Thymus (tissue), 11 donors: ENCODE data around the gene KLF13. TPM values are rescaled to one million over a fixed set of nuclear protein-coding genes. Genes with fewer than 3 reads are reported as not detected.

Experiments used
- DNase-seq, 9 donors: peaks; one replicate each; pipeline ENCODE4 v3.0.0-alpha.2; 2013; ENCODE audit warnings: low spot score in 9 of 9, low read depth in 6 of 9, missing footprints in 1 of 9
- H3K27ac ChIP-seq, 2 donors: one replicate each; pipeline ENCODE4 v1.5.1; 2013; ENCODE audit warnings: control low read depth in 1 of 2, low read depth in 1 of 2, low read length in 1 of 2, mild to moderate bottlenecking in 1 of 2, moderate library complexity in 1 of 2
- H3K27me3 ChIP-seq, 2 donors: one replicate each; pipeline ENCODE4 v1.5.1; 2013; ENCODE audit warnings: low read length in 1 of 2; ENCODE audit not compliant: control insufficient read depth in 2 of 2, insufficient read depth in 1 of 2
- H3K36me3 ChIP-seq, 2 donors: one replicate each; pipeline ENCODE4 v1.5.1; 2013; ENCODE audit warnings: low read length in 1 of 2, mild to moderate bottlenecking in 1 of 2, moderate library complexity in 1 of 2; ENCODE audit not compliant: control insufficient read depth in 2 of 2, insufficient read depth in 2 of 2
- H3K4me1 ChIP-seq, 2 donors: one replicate each; pipeline ENCODE4 v1.5.1; 2013; ENCODE audit warnings: low read length in 2 of 2; ENCODE audit not compliant: control insufficient read depth in 2 of 2, insufficient read depth in 2 of 2
- H3K4me3 ChIP-seq, 2 donors: one replicate each; pipeline ENCODE4 v1.5.1; 2013; ENCODE audit warnings: low read length in 2 of 2, control low read depth in 1 of 2, mild to moderate bottlenecking in 1 of 2
- H3K9me3 ChIP-seq, 2 donors: one replicate each; pipeline ENCODE4 v1.5.1; 2013; ENCODE audit warnings: low read length in 1 of 2, mild to moderate bottlenecking in 1 of 2; ENCODE audit not compliant: control insufficient read depth in 2 of 2, insufficient read depth in 1 of 2
- WGBS: extraction: QIAGEN DNeasy Blood & Tissue Kit; methylation state at CpG from one replicate; pipeline ENCODE4 v1.1.7; 2013; 5-methylcytosine and 5-hydroxymethylcytosine counted together
- polyA plus RNA-seq: library from polyadenylated mRNA; stranded (reverse); fragments of 200-250 nt; gene quantifications from one replicate; pipeline ENCODE4 v1.2.3, GENCODE V29; 2013
- total RNA-seq: library from RNA; stranded (reverse); fragments of 120-200 nt; gene quantifications from one replicate; pipeline ENCODE4 v1.2.4, GENCODE V29; 2013
- donor health status: healthy.

The KLF13 gene
- total and polyA plus RNA-seq, 2 donors, result 107 to 158 TPM

- Histone ChIP-seq H3K4me3 (no peak overlapping the region), H3K4me1 (peaks cover 53 to 69% of the 10 kb centered on the region in 2 donors), H3K27me3 (no peaks in the 10 kb centered on the region), H3K36me3 (peaks cover 0 to 3% of the 10 kb centered on the region in 2 donors), H3K27ac (no peak overlapping the region), H3K9me3 (peaks cover 0 to 6% of the 10 kb centered on the region in 2 donors)
- DNase-seq, result no peak
- WGBS, result 99% methylated on average over 4 of the region's 4 CpGs
Observed at GRCh38 chr15:31318429-31318828, 8.2 kb upstream of the KLF13 start.

GRCh38 chr15:31320022-31320421 is 6.6 kb upstream of the KLF13 start:
- 92% methylated on average over 5 of the region's 5 CpGs for WGBS
- no peaks in the 10 kb centered on the region for H3K27me3 ChIP-seq
- peaks cover 0 to 3% of the 10 kb centered on the region in 2 donors for H3K36me3 ChIP-seq
- H3K4me1 ChIP-seq, result peaks cover 69 to 84% of the 10 kb centered on the region in 2 donors
- no peak overlapping the region for H3K27ac ChIP-seq
- DNase-seq, result no peak
- no peaks in the 10 kb centered on the region for H3K9me3 ChIP-seq
- H3K4me3 ChIP-seq, result no peak overlapping the region

GRCh38 chr15:31321418-31321817 is 5.2 kb upstream of the KLF13 start:
- 98% methylated on average over 2 of the region's 2 CpGs for WGBS
- DNase-seq, result no peak

GRCh38 chr15:31322504-31322903 is 4.1 kb upstream of the KLF13 start:
- Histone ChIP-seq H3K9me3 (no peaks in the 10 kb centered on the region), H3K27ac (peak overlapping the region in 1 of 2 donors; percentile 57), H3K36me3 (peaks cover 0 to 3% of the 10 kb centered on the region in 2 donors), H3K4me1 (peaks cover 56 to 69% of the 10 kb centered on the region in 2 donors), H3K27me3 (no peaks in the 10 kb centered on the region), H3K4me3 (no peak overlapping the region)
- no peak for DNase-seq
- 76% methylated on average over 6 of the region's 6 CpGs for WGBS

More at GRCh38 chr15:31321418-31321817, 5.2 kb upstream of the KLF13 start:
- H3K27me3 ChIP-seq, result no peaks in the 10 kb centered on the region
- H3K36me3 ChIP-seq, result peaks cover 0 to 3% of the 10 kb centered on the region in 2 donors
- H3K4me3 ChIP-seq, result no peak overlapping the region
- no peak overlapping the region for H3K27ac ChIP-seq
- H3K9me3 ChIP-seq, result no peaks in the 10 kb centered on the region
- H3K4me1 ChIP-seq, result peaks cover 66 to 80% of the 10 kb centered on the region in 2 donors

- peak overlapping the region; percentile 93 to 100 for H3K27ac ChIP-seq
- no peaks in the 10 kb centered on the region for H3K27me3 ChIP-seq
- peaks cover 52 to 63% of the 10 kb centered on the region in 2 donors for H3K4me1 ChIP-seq
- WGBS, result 87% methylated on average over 3 of the region's 3 CpGs
- no peaks in the 10 kb centered on the region for H3K9me3 ChIP-seq
- no peak overlapping the region for H3K4me3 ChIP-seq
- peaks cover under 1 to 7% of the 10 kb centered on the region in 2 donors for H3K36me3 ChIP-seq
- DNase-seq, result no peak
Observed at GRCh38 chr15:31323627-31324026, 3.0 kb upstream of the KLF13 start.

GRCh38 chr15:31324186-31324585 is 2.4 kb upstream of the KLF13 start:
- H3K4me3 ChIP-seq, result peak overlapping the region; percentile 60 to 84
- H3K27me3 ChIP-seq, result no peaks in the 10 kb centered on the region
- H3K36me3 ChIP-seq, result peaks cover 3 to 12% of the 10 kb centered on the region in 2 donors
- WGBS, result 25% methylated on average over 5 of the region's 5 CpGs
- peak in 2 of 9 donors; percentile 53 to 82 for DNase-seq
- H3K9me3 ChIP-seq, result no peaks in the 10 kb centered on the region
- peaks cover 49 to 59% of the 10 kb centered on the region in 2 donors for H3K4me1 ChIP-seq
- peak overlapping the region; percentile 93 to 100 for H3K27ac ChIP-seq

- Histone ChIP-seq H3K9me3 (no peaks in the 10 kb centered on the region), H3K4me1 (peaks cover 48 to 58% of the 10 kb centered on the region in 2 donors), H3K27me3 (no peaks in the 10 kb centered on the region), H3K4me3 (peak overlapping the region; percentile 60 to 84), H3K36me3 (peaks cover 11 to 20% of the 10 kb centered on the region in 2 donors), H3K27ac (peak overlapping the region; percentile 93 to 100)
- peak in 1 of 9 donors; percentile 38 for DNase-seq
- WGBS, result 62% methylated on average over 23 of the region's 23 CpGs
Observed at GRCh38 chr15:31324806-31325594, 1.6 kb upstream of the KLF13 start.

GRCh38 chr15:31325595-31326155 is 960 bp upstream of the KLF13 start:
- under 1% methylated on average over 58 of the region's 58 CpGs for WGBS
- Histone ChIP-seq H3K4me3 (peak overlapping the region; percentile 60 to 84), H3K27ac (peak overlapping the region; percentile 93 to 100), H3K9me3 (no peaks in the 10 kb centered on the region), H3K27me3 (no peaks in the 10 kb centered on the region), H3K36me3 (peaks cover 17 to 27% of the 10 kb centered on the region in 2 donors), H3K4me1 (peaks cover 50 to 60% of the 10 kb centered on the region in 2 donors)
- peak in 7 of 9 donors; percentile 37 to 94 (median 82) for DNase-seq
